ENCODE data around the gene ASCC1. TPM values are rescaled to one million over a fixed set of nuclear protein-coding genes. Genes with fewer than 3 reads are reported as not detected.
"Not testable (repeated sequence)": the region's sequence is repeated elsewhere in the genome, so short reads cannot be mapped to it uniquely, and the experiment has no call there.

ASCC1 gene
- polyA plus RNA-seq, 4 donors: 9.2 to 21.3 (median 16.1) TPM

- peaks cover 0 to 19% (median 0%) of the 10 kb centered on the region in 3 donors for H3K36me3 ChIP-seq (ENCODE audit: control insufficient read depth in 3 of 3, insufficient read depth in 2 of 3, low read depth in 1 of 3, low read length in 3 of 3)
- H3K4me1 ChIP-seq (ENCODE audit: control insufficient read depth in 3 of 3, insufficient read depth in 2 of 3, low read depth in 1 of 3, low read length in 2 of 3): peaks cover 0 to 10% (median 3%) of the 10 kb centered on the region in 3 donors
- no peaks in the 10 kb centered on the region for H3K27me3 ChIP-seq (ENCODE audit: control insufficient read depth in 3 of 3, insufficient read depth in 3 of 3, low read length in 3 of 3)
- 67 to 70% (median 69%) methylated on average over 6 of the region's 6 CpGs for WGBS, 3 donors
- H3K9me3 ChIP-seq (ENCODE audit: control insufficient read depth in 2 of 2, insufficient read depth in 1 of 2, low read depth in 1 of 2, low read length in 1 of 2): no peaks in the 10 kb centered on the region
- no peak for DNase-seq
- no peak for FAIRE-seq
- no peak overlapping the region for H3K4me3 ChIP-seq (ENCODE audit: low read depth in 1 of 3, low read length in 3 of 3)
- peak overlapping the region in 1 of 3 donors; percentile 40 for H3K27ac ChIP-seq (ENCODE audit: low read depth in 1 of 3, low read length in 2 of 3)
These were observed 3.2 kb upstream of the ASCC1 start for GRCh38 chr10:72219235-72219814.

- Histone ChIP-seq H3K4me3 (ENCODE audit: low read depth in 1 of 3, low read length in 3 of 3) (no peak overlapping the region), H3K27ac (ENCODE audit: low read depth in 1 of 3, low read length in 2 of 3) (peak overlapping the region in 1 of 3 donors; percentile 79), H3K36me3 (ENCODE audit: control insufficient read depth in 3 of 3, insufficient read depth in 2 of 3, low read depth in 1 of 3, low read length in 3 of 3) (peaks cover 0 to 16% (median 0%) of the 10 kb centered on the region in 3 donors), H3K27me3 (ENCODE audit: control insufficient read depth in 3 of 3, insufficient read depth in 3 of 3, low read length in 3 of 3) (no peaks in the 10 kb centered on the region), H3K4me1 (ENCODE audit: control insufficient read depth in 3 of 3, insufficient read depth in 2 of 3, low read depth in 1 of 3, low read length in 2 of 3) (peaks cover 0 to 10% (median 3%) of the 10 kb centered on the region in 3 donors), H3K9me3 (ENCODE audit: control insufficient read depth in 2 of 2, insufficient read depth in 1 of 2, low read depth in 1 of 2, low read length in 1 of 2) (no peaks in the 10 kb centered on the region)
- no peak for FAIRE-seq
- 23 to 36% (median 31%) methylated on average over 2 of the region's 2 CpGs for WGBS, 3 donors
- no peak for DNase-seq
These were observed 2.6 kb upstream of the ASCC1 start for GRCh38 chr10:72218726-72219125.

- Histone ChIP-seq H3K27me3 (ENCODE audit: control insufficient read depth in 3 of 3, insufficient read depth in 3 of 3, low read length in 3 of 3) (no peaks in the 10 kb centered on the region), H3K4me3 (ENCODE audit: low read depth in 1 of 3, low read length in 3 of 3) (no peak overlapping the region), H3K9me3 (ENCODE audit: control insufficient read depth in 2 of 2, insufficient read depth in 1 of 2, low read depth in 1 of 2, low read length in 1 of 2) (no peaks in the 10 kb centered on the region), H3K4me1 (ENCODE audit: control insufficient read depth in 3 of 3, insufficient read depth in 2 of 3, low read depth in 1 of 3, low read length in 2 of 3) (peaks cover 0 to 10% (median 3%) of the 10 kb centered on the region in 3 donors), H3K27ac (ENCODE audit: low read depth in 1 of 3, low read length in 2 of 3) (peak overlapping the region in 1 of 3 donors; percentile 48), H3K36me3 (ENCODE audit: control insufficient read depth in 3 of 3, insufficient read depth in 2 of 3, low read depth in 1 of 3, low read length in 3 of 3) (peaks cover 0 to 16% (median 0%) of the 10 kb centered on the region in 3 donors)
- FAIRE-seq (no peak), DNase-seq (no peak)
- WGBS, 3 donors: 36 to 38% (median 38%) methylated on average over 1 of the region's 1 CpG
These were observed 2.2 kb upstream of the ASCC1 start for GRCh38 chr10:72218325-72218724.

- H3K4me3 ChIP-seq (ENCODE audit: low read depth in 1 of 3, low read length in 3 of 3); H3K27ac ChIP-seq (ENCODE audit: low read depth in 1 of 3, low read length in 2 of 3); DNase-seq; H3K9me3 ChIP-seq (ENCODE audit: control insufficient read depth in 2 of 2, insufficient read depth in 1 of 2, low read depth in 1 of 2, low read length in 1 of 2); FAIRE-seq; H3K27me3 ChIP-seq (ENCODE audit: control insufficient read depth in 3 of 3, insufficient read depth in 3 of 3, low read length in 3 of 3); H3K4me1 ChIP-seq (ENCODE audit: control insufficient read depth in 3 of 3, insufficient read depth in 2 of 3, low read depth in 1 of 3, low read length in 2 of 3): not testable (repeated sequence)
- 95 to 100% (median 96%) methylated on average over 2 of the region's 2 CpGs for WGBS, 3 donors
- peaks cover 0 to 35% (median 0%) of the 10 kb centered on the region in 3 donors for H3K36me3 ChIP-seq (ENCODE audit: control insufficient read depth in 3 of 3, insufficient read depth in 2 of 3, low read depth in 1 of 3, low read length in 3 of 3)
These were observed 4.2 kb downstream of the ASCC1 start for GRCh38 chr10:72211832-72212231.

- H3K9me3 ChIP-seq (ENCODE audit: control insufficient read depth in 2 of 2, insufficient read depth in 1 of 2, low read depth in 1 of 2, low read length in 1 of 2); DNase-seq; H3K4me3 ChIP-seq (ENCODE audit: low read depth in 1 of 3, low read length in 3 of 3); H3K27ac ChIP-seq (ENCODE audit: low read depth in 1 of 3, low read length in 2 of 3); H3K4me1 ChIP-seq (ENCODE audit: control insufficient read depth in 3 of 3, insufficient read depth in 2 of 3, low read depth in 1 of 3, low read length in 2 of 3); H3K27me3 ChIP-seq (ENCODE audit: control insufficient read depth in 3 of 3, insufficient read depth in 3 of 3, low read length in 3 of 3); FAIRE-seq: not testable (repeated sequence)
- H3K36me3 ChIP-seq (ENCODE audit: control insufficient read depth in 3 of 3, insufficient read depth in 2 of 3, low read depth in 1 of 3, low read length in 3 of 3): peaks cover 0 to 37% (median 0%) of the 10 kb centered on the region in 3 donors
- 90 to 93% (median 93%) methylated on average over 11 of the region's 11 CpGs for WGBS, 3 donors
These were observed 4.7 kb downstream of the ASCC1 start for GRCh38 chr10:72211381-72211780.

- not testable (repeated sequence) for H3K4me3 ChIP-seq (ENCODE audit: low read depth in 1 of 3, low read length in 3 of 3); H3K27me3 ChIP-seq (ENCODE audit: control insufficient read depth in 3 of 3, insufficient read depth in 3 of 3, low read length in 3 of 3); DNase-seq; H3K9me3 ChIP-seq (ENCODE audit: control insufficient read depth in 2 of 2, insufficient read depth in 1 of 2, low read depth in 1 of 2, low read length in 1 of 2); FAIRE-seq; H3K27ac ChIP-seq (ENCODE audit: low read depth in 1 of 3, low read length in 2 of 3); H3K4me1 ChIP-seq (ENCODE audit: control insufficient read depth in 3 of 3, insufficient read depth in 2 of 3, low read depth in 1 of 3, low read length in 2 of 3)
- 56 to 67% (median 60%) methylated on average over 2 of the region's 2 CpGs for WGBS, 3 donors
- H3K36me3 ChIP-seq (ENCODE audit: control insufficient read depth in 3 of 3, insufficient read depth in 2 of 3, low read depth in 1 of 3, low read length in 3 of 3): peaks cover 0 to 41% (median 0%) of the 10 kb centered on the region in 3 donors
These were observed 7.5 kb downstream of the ASCC1 start for GRCh38 chr10:72208526-72208925.

GRCh38 chr10:72206511-72207229 lies 9.4 kb downstream of the ASCC1 start:
- Histone ChIP-seq H3K4me1 (ENCODE audit: control insufficient read depth in 3 of 3, insufficient read depth in 2 of 3, low read depth in 1 of 3, low read length in 2 of 3) (no peaks in the 10 kb centered on the region), H3K27ac (ENCODE audit: low read depth in 1 of 3, low read length in 2 of 3) (no peak overlapping the region), H3K4me3 (ENCODE audit: low read depth in 1 of 3, low read length in 3 of 3) (no peak overlapping the region), H3K36me3 (ENCODE audit: control insufficient read depth in 3 of 3, insufficient read depth in 2 of 3, low read depth in 1 of 3, low read length in 3 of 3) (peaks cover 0 to 45% (median 4%) of the 10 kb centered on the region in 3 donors), H3K9me3 (ENCODE audit: control insufficient read depth in 2 of 2, insufficient read depth in 1 of 2, low read depth in 1 of 2, low read length in 1 of 2) (no peaks in the 10 kb centered on the region), H3K27me3 (ENCODE audit: control insufficient read depth in 3 of 3, insufficient read depth in 3 of 3, low read length in 3 of 3) (no peaks in the 10 kb centered on the region)
- WGBS, 3 donors: 88 to 90% (median 89%) methylated on average over 7 of the region's 7 CpGs
- FAIRE-seq: no peak
- DNase-seq: no peak

GRCh38 chr10:72204724-72205123 lies 11.4 kb downstream of the ASCC1 start:
- no peak for DNase-seq
- Histone ChIP-seq H3K27ac (ENCODE audit: low read depth in 1 of 3, low read length in 2 of 3) (no peak overlapping the region), H3K9me3 (ENCODE audit: control insufficient read depth in 2 of 2, insufficient read depth in 1 of 2, low read depth in 1 of 2, low read length in 1 of 2) (no peaks in the 10 kb centered on the region), H3K4me3 (ENCODE audit: low read depth in 1 of 3, low read length in 3 of 3) (no peak overlapping the region), H3K4me1 (ENCODE audit: control insufficient read depth in 3 of 3, insufficient read depth in 2 of 3, low read depth in 1 of 3, low read length in 2 of 3) (no peaks in the 10 kb centered on the region), H3K27me3 (ENCODE audit: control insufficient read depth in 3 of 3, insufficient read depth in 3 of 3, low read length in 3 of 3) (no peaks in the 10 kb centered on the region), H3K36me3 (ENCODE audit: control insufficient read depth in 3 of 3, insufficient read depth in 2 of 3, low read depth in 1 of 3, low read length in 3 of 3) (peaks cover 0 to 41% (median 7%) of the 10 kb centered on the region in 3 donors)
- FAIRE-seq: no peak
- WGBS, 3 donors: 98 to 100% (median 100%) methylated on average over 1 of the region's 1 CpG

Measured in small intestine (tissue), 7 donors.